LNCAP (cell line): ENCODE measurements around the gene GUCA2B.

Source experiments
- TF ChIP-seq, protein P1 (sequence below): fragments of 450-650 bp; IDR thresholded peaks from 2 replicates; pipeline ENCODE4 v1.5.1; 2017; ENCODE audit warnings: mild to moderate bottlenecking

Gene GUCA2B

DNA sequence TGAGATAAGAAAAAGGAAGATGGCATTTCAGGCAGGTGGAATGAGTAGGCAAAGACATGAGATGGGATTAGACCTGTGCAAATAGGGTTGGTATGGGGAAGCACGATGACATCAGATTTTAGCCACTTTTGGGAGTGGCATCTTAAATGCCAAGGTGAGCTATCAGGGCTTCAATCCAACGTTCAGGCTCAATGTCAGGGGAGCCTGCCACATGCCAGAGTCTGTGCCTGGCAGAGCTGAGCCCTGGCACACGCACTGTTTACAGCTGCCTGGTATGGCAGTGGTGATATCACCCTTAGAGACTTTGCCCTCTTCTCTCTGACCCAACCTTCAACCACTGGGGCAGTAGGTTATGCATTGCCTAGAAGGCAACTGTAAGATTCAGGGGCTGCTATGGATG lies 1.1 kb upstream of the GUCA2B start:
- TF ChIP-seq, protein P1, sequence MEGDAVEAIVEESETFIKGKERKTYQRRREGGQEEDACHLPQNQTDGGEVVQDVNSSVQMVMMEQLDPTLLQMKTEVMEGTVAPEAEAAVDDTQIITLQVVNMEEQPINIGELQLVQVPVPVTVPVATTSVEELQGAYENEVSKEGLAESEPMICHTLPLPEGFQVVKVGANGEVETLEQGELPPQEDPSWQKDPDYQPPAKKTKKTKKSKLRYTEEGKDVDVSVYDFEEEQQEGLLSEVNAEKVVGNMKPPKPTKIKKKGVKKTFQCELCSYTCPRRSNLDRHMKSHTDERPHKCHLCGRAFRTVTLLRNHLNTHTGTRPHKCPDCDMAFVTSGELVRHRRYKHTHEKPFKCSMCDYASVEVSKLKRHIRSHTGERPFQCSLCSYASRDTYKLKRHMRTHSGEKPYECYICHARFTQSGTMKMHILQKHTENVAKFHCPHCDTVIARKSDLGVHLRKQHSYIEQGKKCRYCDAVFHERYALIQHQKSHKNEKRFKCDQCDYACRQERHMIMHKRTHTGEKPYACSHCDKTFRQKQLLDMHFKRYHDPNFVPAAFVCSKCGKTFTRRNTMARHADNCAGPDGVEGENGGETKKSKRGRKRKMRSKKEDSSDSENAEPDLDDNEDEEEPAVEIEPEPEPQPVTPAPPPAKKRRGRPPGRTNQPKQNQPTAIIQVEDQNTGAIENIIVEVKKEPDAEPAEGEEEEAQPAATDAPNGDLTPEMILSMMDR, result no peak

DNA sequence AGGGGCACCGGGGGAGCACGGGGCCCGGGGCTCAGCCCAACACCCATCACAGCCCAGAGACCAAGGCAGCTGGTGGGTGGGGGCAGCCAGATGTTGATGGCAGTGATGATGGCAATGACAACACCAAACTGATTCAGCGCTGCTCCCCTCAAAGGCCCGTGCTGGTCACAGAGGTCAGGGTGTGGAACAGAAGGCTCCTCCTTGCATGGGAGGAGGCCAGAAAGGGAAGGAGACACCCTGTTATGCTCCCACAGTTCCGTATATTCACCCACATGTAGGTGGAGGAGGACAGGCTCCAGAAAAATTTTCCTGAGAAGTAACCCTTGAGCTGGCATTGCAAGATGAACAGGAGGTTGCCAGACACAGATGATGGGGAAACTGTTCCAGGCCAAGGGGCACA lies 414 bp downstream of the GUCA2B start:
- TF ChIP-seq, protein P1, result no peak

DNA sequence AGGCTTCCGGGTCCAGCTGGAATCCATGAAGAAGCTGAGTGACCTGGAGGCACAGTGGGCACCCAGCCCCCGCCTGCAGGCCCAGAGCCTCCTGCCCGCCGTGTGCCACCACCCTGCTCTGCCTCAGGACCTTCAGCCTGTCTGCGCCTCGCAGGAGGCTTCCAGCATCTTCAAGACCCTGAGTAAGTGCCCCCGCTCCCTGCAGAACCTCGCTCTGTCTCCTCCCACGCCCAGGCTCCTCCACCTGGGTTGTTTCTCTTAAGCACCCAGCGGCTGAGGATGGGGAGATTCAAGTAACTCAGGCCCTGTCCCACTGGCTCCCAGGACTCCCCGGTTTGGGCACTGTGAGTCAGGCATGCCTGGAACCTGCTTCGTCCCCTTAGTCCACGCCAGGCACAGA lies 1.5 kb downstream of the GUCA2B start:
- TF ChIP-seq, protein P1, result no peak

DNA sequence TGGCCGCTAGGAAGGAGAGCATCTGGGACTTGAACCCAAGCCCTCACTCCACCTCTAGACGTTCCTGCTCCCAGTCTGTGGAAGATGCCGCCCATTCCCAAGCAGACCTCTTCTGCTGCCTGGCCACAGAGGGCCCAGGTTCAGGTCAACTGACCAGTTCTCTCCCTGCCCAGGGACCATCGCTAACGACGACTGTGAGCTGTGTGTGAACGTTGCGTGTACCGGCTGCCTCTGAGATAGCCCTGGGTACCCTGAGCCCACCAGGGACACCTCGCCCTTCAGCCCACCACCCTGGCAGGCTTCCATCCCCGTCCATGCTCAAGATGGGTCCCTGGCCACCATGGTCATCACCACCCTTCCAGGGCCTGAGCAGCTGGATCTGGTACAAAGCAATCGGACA lies 2.2 kb downstream of the GUCA2B start:
- TF ChIP-seq, protein P1, result no peak

DNA sequence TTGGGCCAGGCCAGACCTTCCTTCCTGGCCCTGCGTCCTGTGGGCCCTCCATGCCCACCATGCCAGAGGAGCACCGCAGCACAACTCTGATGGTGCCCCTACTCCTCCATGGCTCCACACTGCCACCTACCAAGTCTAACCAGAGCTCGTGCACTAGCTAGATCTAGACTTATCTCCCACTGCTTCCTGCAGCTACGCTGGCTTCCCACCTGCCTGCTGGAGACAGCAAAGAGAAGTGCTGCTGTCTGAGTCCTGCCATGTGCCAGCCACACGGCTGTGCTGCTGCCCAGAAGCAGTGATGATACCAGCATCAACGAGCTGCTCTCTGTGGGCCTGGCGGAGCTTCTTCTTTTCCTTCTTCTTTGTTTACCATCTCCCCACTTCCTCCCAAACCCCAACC lies 4.5 kb downstream of the GUCA2B start:
- TF ChIP-seq, protein P1, result no peak

DNA sequence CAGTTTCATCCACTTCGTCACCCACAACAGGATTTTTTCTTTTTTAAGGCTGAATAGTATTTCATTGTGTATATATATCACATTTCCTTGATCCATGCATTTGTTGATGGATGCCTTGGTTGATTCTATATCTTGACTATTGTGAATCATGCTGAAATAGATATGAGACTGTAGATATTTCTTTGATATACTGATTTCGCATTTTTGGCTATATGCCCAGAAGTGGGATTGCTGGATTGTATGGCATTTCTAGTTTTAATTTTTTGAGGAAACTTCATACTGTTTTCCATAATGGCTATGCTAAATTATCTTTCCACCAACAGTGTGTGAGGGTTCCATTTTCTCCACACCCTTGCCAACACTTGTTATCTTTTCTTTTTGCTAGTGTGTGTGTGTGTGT lies 5.0 kb downstream of the GUCA2B start:
- TF ChIP-seq, protein P1, result no peak

DNA sequence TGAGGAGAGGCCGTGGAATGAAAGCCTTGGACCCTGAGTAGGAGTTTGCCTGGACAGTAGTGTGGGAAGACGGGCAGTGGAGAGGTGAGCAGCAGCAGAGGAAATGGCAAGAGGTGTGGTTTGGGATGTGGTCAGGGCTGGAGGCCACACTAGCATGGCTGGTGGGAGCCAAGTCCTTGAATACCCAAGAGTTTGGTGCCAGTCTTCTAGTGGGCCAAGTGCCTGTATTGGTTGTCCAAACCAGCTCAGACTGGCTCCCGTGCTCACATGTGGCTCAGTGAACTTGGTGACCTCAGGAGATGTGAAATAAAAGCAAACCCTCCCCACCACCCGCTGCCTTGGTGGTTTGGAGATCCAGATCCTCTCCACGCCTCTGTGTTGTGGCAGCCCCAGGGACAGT lies 9.0 kb downstream of the GUCA2B start:
- TF ChIP-seq, protein P1, result no peak

DNA sequence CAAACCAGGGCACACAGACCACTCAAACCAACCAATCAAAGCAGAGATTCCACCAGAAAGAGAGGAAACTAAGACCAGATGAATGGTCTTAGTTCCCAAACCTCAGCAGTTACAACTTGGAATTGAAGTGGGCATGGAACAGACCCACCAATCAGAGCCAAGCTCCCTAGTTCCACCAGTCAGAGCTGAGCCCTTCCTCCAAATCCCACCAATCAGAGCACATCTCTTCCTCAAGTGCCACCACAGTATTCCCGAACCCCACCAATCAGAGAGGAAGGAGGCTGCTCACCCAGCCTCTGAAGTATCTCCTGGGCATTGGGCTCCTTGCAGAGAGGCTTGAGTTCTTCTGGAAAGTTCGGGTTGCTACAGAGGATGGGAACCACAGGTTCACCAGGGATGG lies 9.9 kb downstream of the GUCA2B start:
- TF ChIP-seq, protein P1, result no peak
